ENCODE measurements around the gene DRGX.

DRGX gene

GRCh38 chr10:49361178-49361554 is 34.7 kb downstream of the DRGX start:
- DNase-seq: no peak

DNA sequence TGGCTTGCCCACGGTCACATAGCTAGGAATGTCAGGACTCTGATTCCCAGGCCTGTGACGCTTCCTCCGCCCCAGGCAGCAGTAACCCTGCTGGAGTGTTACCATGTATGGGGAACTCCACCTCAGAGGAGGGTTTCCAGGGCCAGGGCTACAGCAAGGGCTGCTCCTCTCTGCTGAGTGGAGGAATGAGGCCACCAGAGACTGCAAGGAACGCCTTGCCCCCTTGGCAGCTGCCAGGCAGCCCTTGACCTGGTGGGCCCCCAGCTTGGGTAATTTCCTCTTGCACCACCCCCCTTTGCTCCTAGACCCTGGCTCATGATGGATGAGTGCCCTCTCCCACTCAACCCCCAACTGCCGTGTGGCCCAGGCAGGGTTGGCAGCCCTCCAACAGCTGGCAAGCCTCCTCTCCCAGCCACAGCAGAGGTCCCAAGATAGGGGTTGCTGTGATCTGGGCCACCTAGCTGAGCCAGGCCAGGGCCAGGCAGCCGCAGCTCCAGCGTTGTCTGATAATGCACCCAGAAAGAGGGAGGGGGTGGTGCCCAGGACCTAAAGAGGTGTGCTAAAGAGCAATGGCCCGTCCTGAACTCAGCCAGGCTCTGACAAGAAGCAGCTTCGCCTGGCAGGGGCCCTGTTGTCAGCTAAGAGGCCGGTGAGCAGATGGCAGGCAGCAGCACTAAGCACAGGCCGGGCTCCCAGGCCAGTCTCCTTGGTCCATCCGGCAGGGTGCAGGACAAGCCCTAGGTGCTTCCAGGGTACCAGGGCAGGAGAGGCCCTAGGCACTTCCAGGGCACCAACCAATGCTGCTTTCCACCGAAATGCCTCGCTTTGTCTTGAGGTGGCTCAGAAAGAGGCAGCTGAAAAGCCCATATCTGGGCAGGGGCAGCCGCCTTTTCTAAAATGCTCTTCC is 35.4 kb downstream of the DRGX start:
- DNase-seq: peak; percentile 11

DNA sequence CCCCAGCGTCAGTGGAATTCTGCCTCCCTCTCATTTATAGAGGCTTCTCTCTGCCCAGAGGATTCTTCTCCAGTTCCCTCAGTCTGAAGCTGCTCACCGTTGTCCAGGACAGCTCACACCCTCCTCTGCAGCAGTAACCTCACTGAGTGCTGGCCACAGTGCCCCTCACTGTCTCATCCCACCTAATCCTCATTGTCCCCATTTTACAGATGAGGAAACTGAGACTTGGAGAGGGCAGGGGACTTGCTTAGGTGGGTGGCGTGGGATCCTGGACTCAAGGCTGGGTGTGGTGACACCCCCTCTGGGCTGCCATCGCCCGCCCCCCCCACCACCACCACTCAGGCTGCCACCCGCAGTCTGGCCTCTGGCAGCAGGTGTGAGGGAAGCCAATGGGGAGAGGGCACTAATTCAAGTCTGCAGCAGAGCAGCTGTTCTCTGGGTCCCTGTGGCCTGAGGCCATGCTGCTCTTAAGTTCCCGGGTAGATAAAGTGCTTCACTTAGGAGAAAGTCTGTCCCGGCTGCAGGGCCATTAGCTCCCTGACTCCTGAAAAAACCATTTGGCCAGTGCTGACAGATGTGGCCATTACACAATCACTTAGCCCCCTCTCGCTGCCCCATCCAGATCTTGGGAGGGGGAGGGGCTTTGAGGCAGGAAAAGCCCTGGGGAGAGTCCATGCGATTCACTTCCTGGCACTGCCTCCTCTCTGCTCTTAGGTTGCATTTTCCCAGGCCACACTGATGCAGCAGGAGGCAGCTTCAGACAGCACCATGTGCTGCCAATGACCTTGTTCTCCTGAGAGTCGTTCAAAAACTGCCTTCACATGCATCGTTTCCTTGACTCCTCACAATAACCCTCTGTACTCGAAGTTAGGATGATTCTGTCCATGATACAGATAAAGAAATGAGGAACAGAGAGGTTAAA is 36.3 kb downstream of the DRGX start:
- peak; percentile 77 for DNase-seq

DNA sequence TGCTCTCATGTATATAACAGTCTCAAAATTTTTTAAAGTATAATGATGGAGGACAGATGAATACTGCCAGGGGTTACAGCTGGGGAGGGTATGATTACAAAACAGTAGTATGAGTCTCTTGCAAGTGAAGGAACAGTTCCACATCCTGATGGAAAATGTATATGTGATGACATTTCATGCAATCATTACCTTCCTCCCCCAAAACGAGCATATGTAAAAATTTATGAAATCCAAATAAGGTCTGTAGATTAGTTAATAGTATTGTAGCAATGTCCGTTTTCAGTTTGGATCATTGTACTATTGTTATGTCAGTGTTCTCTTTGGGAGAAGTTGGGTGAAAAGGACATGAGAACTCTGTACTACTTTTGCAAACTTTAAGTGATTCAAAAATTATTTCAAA is 38.0 kb downstream of the DRGX start:
- no peak for DNase-seq

- no peak for DNase-seq
These were observed 38.9 kb downstream of the DRGX start for GRCh38 chr10:49356944-49357343.

GRCh38 chr10:49356181-49356580 is 39.7 kb downstream of the DRGX start:
- peak; percentile 4 for DNase-seq

- DNase-seq: no peak
These were observed 40.7 kb downstream of the DRGX start for GRCh38 chr10:49355221-49355620.

- no peak for DNase-seq
These were observed 41.3 kb downstream of the DRGX start for GRCh38 chr10:49354593-49354992.

- no peak for DNase-seq
These were observed 41.9 kb downstream of the DRGX start for GRCh38 chr10:49353895-49354566.

DNA sequence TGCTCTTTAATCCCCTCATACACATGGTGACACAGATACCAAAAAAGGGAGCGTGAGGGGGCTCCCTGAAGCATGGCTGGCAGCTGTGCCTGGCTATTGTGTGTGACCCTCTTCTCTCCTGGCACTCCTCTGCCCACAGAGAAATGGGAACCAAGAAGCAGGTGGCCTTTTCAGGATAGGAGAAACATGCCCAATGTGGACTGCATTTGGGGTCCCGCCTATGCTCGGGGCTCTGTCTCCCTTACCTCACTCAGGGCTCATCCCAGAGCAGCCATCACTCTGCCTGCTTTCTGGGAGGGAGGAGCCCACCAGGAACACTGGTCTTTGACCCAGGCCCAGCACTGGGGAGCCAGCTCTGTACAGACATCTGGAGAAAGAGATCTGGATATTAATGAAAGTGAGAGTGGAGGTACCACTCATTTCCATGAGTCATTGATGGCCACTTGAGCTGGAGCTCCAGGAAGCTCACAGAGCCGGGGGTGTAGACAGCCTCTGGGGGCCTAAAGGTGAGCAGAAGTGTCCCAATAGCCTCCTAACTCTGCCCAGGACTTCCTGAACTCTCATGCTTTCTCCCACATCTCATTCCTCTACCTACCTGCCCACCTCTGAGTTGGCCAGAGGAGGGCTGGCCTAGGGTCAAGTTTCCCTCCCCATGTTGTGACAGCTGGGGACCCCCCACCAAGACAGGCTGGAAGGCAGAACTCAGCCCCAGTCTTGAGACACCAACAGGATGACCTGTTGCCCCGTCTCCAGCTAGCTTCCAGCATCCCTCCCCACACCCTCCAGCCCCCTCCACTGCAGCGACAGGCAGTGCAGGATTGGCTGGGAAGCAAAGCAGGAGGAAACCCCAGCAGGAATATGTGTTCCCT is 42.6 kb downstream of the DRGX start:
- no peak for DNase-seq

DNA sequence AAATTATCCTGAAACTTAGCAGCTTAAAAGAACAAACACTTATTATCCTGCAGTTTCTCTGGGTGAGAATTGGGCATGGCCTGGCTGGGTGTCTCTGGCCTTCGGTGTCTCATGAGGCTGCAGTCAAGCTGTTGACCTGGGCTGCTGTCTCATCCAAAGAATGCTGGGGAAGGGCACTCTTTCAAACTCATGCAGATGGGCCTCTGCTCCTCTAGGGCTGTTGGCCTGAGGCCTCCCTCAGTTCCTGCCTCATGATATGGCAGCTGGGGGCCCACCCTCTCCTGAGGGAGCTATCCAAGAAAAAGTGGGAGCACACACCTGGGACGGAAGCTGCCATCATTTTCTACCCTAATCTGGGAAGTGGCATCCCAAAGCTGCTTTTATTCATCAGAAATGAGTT is 43.6 kb downstream of the DRGX start:
- no peak for DNase-seq

- no peak for DNase-seq
These were observed 44.2 kb downstream of the DRGX start for GRCh38 chr10:49351669-49352068.

DNA sequence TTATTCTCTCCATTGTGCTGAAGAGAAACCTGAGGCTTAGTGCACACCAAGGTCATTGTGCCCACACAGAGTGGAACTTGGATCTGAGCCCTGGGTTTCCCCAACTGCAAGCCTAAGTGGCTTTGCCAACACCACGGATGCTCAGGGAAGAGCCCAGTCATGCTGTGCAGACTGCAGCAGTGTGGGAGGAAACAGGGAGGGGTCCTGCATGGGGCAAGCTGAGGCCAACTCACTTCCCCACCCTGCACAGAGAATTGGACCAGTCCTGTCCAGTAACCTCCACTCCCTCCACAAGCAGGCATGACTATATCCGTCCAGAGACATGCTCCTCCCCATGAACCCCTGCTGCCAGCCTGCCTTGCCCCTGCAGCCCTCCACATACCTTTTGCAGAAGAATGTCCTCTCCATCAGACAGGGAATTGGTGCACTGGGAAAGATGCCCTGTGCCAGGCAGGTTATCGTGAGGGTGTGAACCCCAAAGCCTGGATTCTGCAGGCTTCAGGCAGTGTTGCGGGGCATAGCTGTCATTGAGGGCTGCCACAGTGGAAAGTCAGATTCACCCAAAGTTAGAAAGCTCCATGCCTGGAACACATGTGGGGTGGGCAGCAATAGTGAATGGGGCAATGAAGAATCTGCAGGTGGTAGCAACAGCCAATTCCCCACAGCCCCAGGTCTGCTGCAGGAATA is 44.9 kb downstream of the DRGX start:
- DNase-seq: no peak

- no peak for DNase-seq
These were observed 45.8 kb downstream of the DRGX start for GRCh38 chr10:49350138-49350537.

DNA sequence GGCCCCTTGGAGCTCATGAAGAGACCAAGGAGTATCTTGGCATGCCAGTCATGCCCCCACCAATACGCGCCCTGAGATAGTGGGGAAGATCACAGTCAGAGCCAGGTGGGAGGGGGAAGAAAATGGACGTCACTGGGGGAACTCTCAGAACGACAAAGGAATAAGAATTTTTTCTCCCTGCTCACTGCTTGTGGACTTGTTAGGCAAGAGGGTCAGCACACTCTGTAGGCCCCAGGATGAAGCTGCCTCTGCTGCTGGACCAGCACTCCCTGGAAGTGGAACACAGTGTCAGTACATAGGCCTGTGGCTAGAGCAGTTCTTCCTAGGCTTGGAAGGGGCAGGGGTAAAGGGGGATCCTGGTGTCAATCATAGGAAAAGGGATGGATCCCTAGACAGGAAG is 46.5 kb downstream of the DRGX start:
- DNase-seq: no peak

DNA sequence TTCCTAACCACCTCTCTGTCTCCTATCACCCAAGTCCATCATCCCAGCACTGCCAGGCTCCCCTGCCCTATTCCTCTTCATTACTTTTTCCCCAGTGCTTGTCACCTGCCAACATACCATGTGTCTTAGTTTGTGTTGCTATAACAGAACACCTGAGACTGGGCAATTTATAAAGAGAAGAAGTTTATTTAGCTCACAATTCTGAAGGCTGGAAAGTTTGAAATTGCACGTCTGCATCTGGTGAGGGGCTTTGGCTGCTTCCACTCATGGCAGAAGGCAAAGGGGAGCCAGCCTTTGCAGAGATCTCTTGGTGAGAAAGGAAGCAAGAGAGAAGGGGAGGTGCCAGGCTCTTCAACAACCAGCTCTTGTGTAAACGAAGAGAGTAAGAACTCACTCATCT is 47.3 kb downstream of the DRGX start:
- no peak for DNase-seq

GRCh38 chr10:49347827-49348226 is 48.1 kb downstream of the DRGX start:
- no peak for DNase-seq

GRCh38 chr10:49347342-49347741 is 48.5 kb downstream of the DRGX start:
- no peak for DNase-seq

DNA sequence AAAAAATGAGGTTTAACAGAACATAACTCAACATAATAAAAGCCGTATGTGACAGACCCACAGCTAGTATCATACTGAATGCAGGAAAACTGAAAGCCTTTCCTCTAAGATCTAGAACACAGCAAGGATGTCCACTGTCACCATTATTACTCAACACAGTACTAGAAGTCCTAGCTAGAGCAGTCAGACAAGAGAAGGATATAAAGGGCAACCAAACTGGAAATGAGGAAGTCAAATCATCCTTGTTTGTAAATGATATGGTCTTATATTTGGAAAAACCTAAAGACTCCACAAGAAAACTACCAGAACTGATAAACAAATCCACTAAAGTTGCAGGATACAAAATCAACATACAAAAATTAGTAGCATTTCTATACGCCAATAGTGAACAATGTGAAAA is 51.0 kb downstream of the DRGX start:
- DNase-seq: no peak

DNA sequence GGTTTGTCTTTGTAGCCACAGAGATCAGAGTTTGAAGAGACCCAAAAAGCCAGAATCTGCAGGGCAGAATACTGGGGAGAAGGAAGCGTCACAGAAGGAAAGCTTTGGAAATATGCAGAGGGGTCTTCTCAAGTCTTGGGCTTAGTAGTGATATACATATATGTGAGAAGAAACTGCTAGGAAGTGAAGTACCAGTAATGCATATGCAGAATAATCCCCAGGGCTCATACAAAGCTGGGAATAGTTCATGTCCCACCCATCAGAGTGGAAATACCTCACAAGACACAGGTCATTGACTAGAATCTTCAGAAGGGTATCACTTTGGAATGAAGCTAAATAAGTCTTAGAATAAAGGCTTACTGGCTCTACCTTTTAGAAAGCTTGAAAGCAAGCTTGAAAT is 57.3 kb downstream of the DRGX start:
- no peak for DNase-seq

GRCh38 chr10:49335364-49335972 is 60.4 kb downstream of the DRGX start:
- DNase-seq: no peak

Data from DMS 273 treated with DMSO at 0.1 percent for 48 hours (cell line).